OCI-M2 (cell line): Measurements from ENCODE around the gene MGAT3.

Experiments
- DNase-seq: peaks from one replicate; lab custom pipeline; 2025; ENCODE audit not compliant: unreplicated experiment; lab: John Stamatoyannopoulos, UW

MGAT3 gene

DNA sequence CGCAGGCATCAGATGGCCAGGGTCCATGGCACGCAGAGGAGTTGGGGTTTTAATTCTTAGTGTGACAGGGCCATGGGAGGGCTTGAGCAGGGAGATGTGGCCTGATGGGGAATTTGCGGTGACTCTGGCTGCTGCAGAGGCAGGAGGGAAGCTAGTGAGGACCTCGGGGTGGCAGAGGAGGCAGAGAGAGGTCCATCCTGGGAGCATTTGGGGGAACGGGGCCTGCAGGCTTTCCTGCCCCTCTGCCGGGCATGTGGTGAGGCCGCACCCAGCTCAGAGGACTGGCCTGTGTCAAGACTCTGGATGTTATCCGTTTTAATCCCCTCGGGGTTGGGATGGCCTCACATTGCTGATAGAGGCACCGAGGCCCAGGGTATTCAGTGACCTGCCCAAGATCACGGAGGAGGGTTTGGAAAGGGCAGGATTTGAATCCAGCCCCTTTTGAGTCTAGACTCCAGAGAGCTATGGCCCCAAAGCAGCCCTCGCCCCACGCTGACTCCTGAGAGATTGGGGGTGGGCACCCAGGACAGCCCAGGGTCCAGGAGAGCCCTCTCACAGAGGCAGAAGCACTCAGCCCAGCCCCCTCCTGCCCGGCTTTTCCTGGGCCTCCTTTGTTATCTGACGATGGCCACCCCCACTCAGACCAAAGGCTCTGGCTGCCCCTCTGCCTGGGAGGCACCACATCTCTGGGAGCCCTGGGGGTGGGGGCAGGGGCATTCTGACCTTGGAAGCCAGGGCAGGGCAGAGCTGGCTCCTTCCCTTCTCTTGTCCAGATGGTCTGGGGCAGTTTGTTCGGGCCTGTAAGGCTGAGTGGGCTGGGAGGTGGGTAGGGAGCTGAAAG, 13.9 kb downstream of the MGAT3 start:
- DNase-seq: no peak

DNA sequence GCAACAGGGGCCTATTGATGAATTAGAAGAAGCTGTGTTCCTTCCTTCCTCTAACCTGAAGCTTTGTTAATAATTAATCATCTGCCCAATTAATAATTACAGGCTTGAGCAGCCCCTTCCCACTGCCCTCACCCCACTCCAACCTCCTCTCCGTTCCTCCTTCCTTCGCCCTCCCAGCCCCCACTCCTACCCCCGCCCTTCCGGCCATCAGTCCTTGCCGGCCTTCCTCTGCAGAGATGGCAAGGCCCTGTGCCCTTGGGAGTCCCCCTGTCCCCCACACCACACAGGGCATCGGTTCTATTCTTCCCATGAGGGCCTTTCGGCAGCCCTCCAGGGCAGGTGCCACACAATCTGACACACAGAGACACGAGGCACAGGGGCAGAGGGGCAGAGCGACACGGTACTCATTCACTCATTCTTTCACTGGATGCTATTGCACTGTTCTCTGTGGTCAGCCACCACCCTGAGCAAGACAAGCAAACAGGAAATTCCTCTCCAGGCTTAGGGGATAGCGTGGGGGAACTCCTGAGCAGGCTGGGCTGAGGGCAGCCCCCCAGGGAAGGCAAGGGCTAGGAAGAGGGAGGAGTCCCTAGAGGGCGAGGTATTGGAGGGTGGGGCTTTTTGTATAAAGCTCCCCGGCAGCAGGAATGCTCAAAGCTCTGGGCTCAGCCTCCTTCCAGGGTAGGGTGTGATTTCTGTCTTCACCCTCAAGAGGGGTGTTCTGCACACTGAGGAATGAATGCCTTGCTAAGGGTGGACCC, 14.7 kb downstream of the MGAT3 start:
- DNase-seq: peak; percentile 46

DNA sequence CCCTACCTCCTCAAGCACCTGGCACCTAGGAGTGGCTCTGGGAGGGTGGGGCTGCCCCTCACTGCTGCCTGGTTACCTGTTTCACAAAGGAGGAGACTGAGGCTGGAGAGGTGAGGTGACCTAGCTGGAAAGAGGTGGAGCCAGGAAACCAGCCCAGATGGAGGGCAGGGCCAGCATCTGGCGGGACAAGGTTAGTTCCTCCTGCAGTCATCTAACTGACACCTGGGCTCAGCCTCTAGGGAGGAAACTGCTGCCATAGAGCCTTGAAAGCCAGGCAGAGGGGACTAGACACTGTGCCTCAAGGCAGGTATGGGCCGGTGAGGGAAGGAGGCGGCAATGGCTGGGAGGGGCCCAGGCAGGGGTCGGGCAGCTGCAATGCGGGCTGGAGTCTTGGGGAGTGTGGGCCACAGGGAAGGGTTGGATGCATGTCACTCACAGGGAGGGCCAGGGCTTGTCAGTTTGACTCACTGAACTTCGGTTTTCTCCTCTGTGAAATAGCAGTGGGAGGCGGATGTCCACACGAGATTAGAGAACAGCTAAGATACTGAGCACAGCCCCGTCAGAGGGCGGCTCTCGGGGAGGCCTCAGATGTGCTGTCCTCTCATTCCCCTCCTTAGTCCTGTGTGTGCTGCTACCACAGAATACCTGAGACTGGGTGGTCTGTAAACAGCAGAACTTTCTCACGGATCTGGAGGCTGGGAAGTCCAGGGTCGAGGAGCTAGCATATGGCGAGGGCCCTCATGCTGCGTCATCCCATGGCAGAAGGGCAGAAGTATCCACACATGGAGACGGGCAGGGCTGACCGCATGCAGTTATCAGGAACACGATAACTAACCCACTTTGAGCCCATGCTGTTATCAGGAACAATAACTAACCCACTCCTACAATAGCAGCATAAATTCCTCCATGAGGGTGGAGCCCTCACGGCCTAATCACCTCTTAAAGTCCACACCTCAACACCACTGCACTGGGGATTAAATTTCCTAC, 16.1 kb downstream of the MGAT3 start:
- DNase-seq: peak; percentile 85

DNA sequence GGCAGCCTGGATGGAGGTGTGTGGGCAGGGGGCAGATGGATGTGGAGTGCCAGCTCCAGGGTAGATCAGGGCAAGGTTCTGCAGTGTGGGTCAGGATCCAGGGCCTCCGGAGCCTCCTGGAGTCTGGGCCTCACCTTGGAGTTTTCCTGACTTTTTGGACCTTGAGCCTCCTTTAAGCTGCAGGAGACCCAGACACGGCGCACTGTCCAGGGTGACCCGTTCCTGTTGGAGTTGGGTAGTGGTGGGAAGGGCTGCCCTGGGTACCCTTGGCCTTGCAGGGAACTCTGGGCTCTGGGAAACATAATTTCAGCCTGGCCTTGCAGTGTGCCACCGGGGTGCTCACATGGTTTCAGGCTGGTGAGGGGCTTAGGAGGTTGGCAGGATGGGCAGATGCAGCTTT, 17.0 kb downstream of the MGAT3 start:
- no peak for DNase-seq

DNA sequence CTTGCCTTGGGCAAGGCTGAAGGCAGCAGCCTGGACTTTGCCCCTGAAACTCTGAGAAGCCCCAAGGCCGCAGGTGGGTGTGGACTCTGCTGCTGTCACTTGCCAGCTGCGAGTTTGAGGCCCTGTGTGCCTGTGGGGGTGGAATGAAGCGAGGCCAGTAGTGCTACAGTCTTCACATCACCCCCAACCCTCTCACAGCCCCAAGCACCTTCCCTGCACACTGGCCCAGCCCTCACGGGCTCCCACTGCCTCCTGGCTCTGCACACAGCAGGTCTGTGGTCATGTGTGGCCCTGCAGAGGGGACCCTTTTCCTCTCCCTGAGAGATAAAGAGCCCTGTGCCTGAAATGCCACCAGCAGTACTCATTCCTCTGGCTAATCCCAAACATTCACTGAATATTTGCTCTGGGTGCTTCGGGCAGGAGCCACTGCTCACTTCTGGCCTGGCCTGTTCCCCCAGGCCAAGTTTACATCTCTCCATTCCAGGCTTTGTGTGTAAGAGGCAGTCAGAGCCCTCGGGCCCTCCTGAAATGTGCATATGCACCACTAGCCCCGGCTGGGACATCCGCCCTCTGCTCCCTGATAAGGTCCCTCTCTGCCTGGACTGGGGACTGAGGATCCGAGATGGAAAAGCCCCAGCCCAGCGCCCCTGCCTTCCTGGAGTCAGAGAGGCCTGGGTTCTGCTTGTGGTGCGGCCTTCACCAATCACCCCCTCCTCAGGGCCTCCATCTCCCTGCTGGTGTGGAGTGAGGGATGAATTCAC, 17.7 kb downstream of the MGAT3 start:
- DNase-seq: no peak

DNA sequence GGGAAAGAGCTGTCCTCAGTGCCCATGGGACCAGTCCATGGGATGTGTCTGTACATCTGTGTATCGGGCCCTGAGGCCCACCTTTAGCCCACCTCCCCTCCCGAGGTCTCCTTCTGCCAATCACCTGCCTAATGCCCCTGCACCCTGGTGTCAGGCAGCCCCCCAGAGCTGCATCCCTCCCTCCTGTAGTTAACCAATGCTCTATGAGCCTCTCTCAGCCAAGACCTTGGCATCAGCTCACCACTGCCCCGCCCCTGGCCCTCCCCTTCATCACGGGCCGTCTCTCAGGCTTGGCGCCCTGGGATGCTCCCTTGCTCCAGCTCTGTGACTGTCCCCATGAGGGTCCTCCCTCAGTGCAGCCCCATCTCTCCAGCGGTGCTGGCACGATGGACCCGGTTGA, 18.5 kb downstream of the MGAT3 start:
- DNase-seq: no peak

DNA sequence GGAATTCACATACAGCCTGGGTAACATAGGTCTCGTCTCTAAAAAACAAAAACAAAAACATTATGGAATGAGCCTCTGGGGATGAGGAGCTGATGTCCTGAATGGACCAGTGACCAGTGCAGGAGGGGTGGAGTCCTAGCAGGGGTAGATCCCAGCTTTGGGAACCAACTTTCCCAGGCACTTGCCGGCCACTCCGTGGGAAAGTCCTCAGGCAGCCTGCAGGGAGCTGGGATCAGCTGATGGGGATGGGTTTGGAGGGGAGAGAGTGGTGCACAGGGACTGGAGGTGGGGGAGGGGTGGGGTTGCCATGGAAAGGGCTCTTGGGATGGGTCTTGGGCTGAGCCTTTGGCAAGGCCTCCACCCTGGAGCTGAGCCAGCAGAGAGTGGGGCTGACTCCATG, 19.1 kb downstream of the MGAT3 start:
- no peak for DNase-seq

DNA sequence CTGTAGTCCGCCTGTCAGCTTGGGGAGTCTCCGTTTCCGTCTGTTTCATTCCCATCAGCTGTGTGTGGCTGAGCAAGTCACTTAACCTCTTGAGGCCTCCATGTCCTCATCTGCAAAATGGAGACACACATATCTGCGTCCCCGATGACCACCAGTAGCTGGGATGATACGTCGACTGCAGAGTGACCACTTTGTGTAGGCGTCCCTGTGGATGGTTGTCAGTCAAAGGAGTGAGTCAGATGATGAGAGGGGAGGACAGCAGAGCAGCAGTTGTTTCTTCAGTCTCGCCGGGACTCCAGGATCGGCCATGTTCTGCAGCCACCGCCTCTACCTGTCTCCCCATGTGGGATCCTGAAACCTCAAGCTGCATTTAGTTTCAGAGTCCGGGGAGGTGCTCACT, 19.9 kb downstream of the MGAT3 start:
- no peak for DNase-seq

DNA sequence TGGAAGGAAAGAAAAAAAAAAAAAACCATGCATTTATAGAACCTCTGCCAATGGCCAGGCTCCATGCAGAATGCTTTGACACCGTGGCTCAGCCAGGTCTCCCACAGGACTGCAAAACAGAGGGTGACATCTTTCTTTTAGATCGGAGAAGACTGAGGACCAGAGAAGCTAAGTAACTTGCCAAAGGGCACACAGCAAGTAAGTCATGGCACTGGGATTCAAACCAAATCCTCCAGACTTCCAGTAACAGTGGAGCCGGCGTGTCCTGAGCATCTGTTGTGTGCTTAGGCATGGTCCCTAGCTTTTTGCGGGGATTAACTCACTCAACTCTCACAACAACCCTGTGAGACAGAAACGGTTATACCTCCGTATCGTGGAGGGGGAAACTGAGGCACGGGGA, 20.7 kb downstream of the MGAT3 start:
- no peak for DNase-seq

DNA sequence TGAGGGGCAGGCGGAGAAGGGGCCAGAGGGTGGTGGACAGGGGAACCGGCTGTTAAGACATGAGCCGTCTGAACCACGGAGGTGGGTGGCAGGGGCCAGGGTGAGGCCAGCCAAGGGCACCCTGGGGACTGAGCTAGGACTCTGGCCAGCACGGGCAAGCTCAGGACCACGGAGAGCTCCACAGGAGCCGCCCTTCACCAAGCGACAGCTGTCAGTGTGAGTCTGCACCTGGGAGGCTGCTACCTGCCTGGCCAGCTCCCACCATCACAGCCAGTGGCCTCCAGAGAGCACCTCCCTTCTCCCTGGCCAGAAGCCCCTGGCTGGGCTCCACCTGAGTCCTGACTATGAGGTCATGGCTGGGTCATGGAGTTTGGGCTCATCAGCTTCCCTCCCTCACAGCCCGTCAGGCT, 21.6 kb downstream of the MGAT3 start:
- no peak for DNase-seq

DNA sequence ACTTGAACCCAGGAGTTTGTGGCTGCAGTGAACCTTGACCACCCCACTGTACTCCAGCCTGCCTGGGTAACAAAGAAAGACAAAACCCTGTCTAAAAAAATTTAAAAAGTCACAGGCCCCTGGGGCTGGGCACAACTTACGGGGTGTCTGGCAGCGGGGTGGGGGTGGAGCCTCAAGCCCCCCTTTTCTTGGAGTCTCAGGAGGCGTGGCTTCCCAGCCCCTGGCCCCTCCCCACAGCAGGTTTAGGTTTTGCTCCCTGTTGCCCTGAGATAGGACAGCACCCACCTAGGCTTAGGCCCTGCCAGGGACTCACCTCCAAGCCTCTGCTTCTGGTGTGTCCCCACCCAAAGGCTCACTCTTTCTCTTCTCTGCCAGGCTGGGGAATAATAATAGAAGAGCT, 22.4 kb downstream of the MGAT3 start:
- DNase-seq: no peak

DNA sequence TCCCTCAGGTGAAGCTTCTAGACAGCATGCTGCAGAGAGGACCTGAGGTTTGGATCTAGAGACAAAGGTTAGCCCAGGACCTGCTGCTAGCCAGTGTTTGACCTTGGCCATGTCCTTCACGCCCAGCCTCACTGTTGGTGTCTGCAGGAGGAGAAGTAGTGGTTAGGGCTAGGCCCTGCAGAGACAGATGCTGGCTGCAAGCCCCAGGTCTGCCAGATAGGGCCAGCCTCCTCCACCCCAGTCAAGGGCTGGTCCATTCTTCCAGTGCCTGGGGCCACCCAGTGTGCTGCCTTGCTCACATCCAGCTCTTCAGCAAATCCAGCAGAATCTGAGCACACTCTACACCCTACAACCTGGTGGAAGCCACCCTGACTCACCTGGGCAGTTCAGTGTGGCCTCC, 23.7 kb downstream of the MGAT3 start:
- DNase-seq: no peak

DNA sequence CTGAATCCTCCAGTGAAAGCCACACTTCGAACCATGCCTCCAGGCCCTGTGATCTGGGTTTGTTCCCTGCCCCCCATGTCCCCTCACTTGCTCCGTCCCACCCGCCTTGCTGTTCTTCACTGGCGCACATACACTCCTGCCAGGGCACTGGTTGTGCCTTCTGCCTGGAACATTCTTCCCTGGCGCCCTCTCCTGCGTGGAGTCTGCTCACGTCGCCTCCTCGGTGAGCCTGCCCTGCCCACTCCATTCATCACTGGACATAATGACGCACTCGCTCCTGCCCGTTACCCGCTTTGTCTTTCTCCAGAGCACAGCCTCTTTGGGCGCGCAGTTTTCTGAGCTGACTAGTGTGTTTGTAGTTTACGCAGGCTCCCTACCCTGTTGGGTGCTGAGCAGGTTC, 24.2 kb downstream of the MGAT3 start:
- DNase-seq: no peak

DNA sequence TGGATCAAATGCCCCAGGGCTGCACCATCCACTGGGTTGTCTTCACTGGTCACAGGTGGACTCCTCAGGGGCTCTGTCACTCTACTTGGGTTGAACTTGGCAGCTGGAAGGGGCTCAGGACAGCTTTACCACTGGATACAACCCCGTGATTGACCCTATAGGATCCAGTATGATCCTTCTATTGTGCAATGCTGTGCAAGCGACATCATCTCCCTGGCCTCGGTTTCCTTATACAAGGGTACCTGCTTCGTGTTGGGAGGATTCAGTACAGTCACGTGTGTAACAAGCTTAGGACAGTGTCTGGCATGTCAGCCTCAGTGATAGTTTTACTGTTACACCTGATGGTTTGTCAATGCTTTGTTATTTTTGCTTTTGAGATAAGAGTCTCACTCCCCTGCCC, 24.8 kb downstream of the MGAT3 start:
- DNase-seq: no peak

DNA sequence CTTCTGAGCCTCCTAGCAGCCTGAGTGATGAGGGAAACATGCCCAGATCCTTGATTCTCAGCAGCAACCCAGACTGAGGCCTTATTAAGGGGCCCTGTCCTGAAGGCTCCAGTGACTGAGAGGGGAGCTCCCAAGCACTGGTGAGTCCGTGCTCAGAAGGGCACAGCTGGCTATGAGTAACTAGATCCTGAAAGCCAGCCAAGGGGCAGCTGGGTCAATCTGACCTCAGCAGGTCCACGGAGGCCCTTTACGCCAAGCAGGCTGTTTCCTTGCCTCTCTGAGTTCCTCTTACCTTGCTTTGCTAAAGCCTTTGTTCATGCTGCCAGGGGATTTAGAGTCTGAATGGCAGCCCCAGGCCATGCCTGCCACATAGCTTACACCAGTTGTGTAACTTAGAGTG, 26.0 kb downstream of the MGAT3 start:
- DNase-seq: no peak

DNA sequence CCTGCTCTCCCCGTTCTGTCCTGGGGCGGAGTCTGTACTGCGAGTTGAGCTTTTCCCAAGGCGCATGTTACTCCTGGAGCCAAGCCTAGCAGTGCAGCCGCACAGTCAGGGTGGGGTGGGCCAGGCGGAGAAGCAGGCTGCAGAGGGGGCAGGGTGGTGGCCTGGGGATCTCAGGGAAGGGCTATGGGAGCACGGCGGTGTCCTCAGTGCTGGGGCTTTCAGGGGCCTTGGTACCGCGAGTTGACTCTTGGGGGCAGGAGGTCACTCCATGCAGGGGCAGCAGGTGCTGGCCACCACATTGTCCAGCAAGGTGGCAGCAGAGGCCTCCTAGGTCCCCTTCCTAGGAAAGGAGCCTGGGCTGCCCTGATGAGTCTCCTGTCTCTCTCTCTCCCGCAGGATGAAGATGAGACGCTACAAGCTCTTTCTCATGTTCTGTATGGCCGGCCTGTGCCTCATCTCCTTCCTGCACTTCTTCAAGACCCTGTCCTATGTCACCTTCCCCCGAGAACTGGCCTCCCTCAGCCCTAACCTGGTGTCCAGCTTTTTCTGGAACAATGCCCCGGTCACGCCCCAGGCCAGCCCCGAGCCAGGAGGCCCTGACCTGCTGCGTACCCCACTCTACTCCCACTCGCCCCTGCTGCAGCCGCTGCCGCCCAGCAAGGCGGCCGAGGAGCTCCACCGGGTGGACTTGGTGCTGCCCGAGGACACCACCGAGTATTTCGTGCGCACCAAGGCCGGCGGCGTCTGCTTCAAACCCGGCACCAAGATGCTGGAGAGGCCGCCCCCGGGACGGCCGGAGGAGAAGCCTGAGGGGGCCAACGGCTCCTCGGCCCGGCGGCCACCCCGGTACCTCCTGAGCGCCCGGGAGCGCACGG, 30.4 kb downstream of the MGAT3 start:
- DNase-seq: no peak

DNA sequence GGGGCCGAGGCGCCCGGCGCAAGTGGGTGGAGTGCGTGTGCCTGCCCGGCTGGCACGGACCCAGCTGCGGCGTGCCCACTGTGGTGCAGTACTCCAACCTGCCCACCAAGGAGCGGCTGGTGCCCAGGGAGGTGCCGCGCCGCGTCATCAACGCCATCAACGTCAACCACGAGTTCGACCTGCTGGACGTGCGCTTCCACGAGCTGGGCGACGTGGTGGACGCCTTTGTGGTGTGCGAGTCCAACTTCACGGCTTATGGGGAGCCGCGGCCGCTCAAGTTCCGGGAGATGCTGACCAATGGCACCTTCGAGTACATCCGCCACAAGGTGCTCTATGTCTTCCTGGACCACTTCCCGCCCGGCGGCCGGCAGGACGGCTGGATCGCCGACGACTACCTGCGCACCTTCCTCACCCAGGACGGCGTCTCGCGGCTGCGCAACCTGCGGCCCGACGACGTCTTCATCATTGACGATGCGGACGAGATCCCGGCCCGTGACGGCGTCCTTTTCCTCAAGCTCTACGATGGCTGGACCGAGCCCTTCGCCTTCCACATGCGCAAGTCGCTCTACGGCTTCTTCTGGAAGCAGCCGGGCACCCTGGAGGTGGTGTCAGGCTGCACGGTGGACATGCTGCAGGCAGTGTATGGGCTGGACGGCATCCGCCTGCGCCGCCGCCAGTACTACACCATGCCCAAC, 31.2 kb downstream of the MGAT3 start:
- DNase-seq: no peak

DNA sequence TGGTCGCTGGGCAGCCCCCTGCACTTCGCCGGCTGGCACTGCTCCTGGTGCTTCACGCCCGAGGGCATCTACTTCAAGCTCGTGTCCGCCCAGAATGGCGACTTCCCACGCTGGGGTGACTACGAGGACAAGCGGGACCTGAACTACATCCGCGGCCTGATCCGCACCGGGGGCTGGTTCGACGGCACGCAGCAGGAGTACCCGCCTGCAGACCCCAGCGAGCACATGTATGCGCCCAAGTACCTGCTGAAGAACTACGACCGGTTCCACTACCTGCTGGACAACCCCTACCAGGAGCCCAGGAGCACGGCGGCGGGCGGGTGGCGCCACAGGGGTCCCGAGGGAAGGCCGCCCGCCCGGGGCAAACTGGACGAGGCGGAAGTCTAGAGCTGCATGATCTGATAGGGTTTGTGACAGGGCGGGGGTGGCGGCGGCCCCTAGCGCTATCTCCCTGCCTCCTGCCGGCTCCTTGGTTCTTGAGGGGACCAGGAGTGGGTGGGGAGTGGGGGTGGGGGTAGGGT, 31.8 kb downstream of the MGAT3 start:
- DNase-seq: no peak
